Mesendoderm (in vitro differentiated cells): Measurements from ENCODE around the gene SVOP.
"Not testable (repeated sequence)": the region's sequence is repeated elsewhere in the genome, so short reads cannot be mapped to it uniquely, and the experiment has no call there.

ENCODE experiments used
- DNase-seq: peaks from one replicate; pipeline ENCODE4 v3.0.0; 2013
- H2AK5ac ChIP-seq: 2 replicates; pipeline ENCODE4 v1.6.1; 2013; ENCODE audit warnings: low read length, inconsistent platforms
- H2BK120ac ChIP-seq: 2 replicates; pipeline ENCODE4 v1.6.1; 2013; ENCODE audit warnings: low read depth, mild to moderate bottlenecking, low read length, moderate library complexity, mixed read lengths
- H2BK15ac ChIP-seq: replicated peaks from 2 replicates; pipeline ENCODE4 v1.6.1; 2013; ENCODE audit warnings: low read depth, mild to moderate bottlenecking, moderate library complexity
- H2BK5ac ChIP-seq: 2 replicates; pipeline ENCODE4 v1.6.1; 2013; ENCODE audit warnings: low read length, inconsistent platforms
- H3K18ac ChIP-seq: 2 replicates; pipeline ENCODE4 v1.6.1; 2013; ENCODE audit warnings: mild to moderate bottlenecking, low read length, mixed read lengths
- H3K23ac ChIP-seq: one replicate; pipeline ENCODE4 v1.6.1; 2013; ENCODE audit warnings: low read length
- H3K27ac ChIP-seq: 2 replicates; pipeline ENCODE4 v1.5.1; 2013; ENCODE audit warnings: low read depth, mild to moderate bottlenecking, inconsistent platforms, low read length, moderate library complexity
- H3K27me3 ChIP-seq: 2 replicates; pipeline ENCODE4 v1.6.1; 2013; ENCODE audit warnings: low read length, control low read depth, mild to moderate bottlenecking, inconsistent platforms; ENCODE audit not compliant: insufficient read depth, poor library complexity
- H3K36me3 ChIP-seq: 2 replicates; pipeline ENCODE4 v1.6.1; 2013; ENCODE audit warnings: low read length, inconsistent platforms; ENCODE audit not compliant: control insufficient read depth, insufficient read depth
- H3K4ac ChIP-seq: one replicate; pipeline ENCODE4 v1.6.1; 2013; ENCODE audit warnings: low read depth, mild to moderate bottlenecking, low read length, moderate library complexity
- H3K4me1 ChIP-seq: 2 replicates; pipeline ENCODE4 v1.6.1; 2013; ENCODE audit warnings: low read depth, low read length, inconsistent platforms; ENCODE audit not compliant: control insufficient read depth
- H3K4me2 ChIP-seq: 2 replicates; pipeline ENCODE4 v1.6.1; 2013; ENCODE audit warnings: low read length
- H3K4me3 ChIP-seq: 2 replicates; pipeline ENCODE4 v1.5.1; 2013; ENCODE audit warnings: mild to moderate bottlenecking, low read length
- H3K56ac ChIP-seq: one replicate; pipeline ENCODE4 v1.6.1; 2013; ENCODE audit warnings: low read length
- H3K79me1 ChIP-seq: 2 replicates; pipeline ENCODE4 v1.6.1; 2013; ENCODE audit warnings: low read length, inconsistent platforms
- H3K79me2 ChIP-seq: 2 replicates; pipeline ENCODE4 v1.6.1; 2013; ENCODE audit warnings: mild to moderate bottlenecking, low read length; ENCODE audit not compliant: control insufficient read depth, insufficient read depth
- H3K9ac ChIP-seq: 2 replicates; pipeline ENCODE4 v1.6.1; 2013; ENCODE audit warnings: low read length, inconsistent platforms
- H4K5ac ChIP-seq: one replicate; pipeline ENCODE4 v1.6.1; 2013; ENCODE audit warnings: low read length
- H4K8ac ChIP-seq: one replicate; pipeline ENCODE4 v1.6.1; 2013; ENCODE audit warnings: low read depth, mild to moderate bottlenecking, control low read depth, low read length, moderate library complexity
- WGBS: extraction: QIAGEN DNeasy Blood & Tissue Kit; methylation state at CpG from one replicate; pipeline ENCODE4 v1.1.7; 2013; ENCODE audit warnings: low lambda C conversion rate, missing lambda C conversion rate; ENCODE audit not compliant: insufficient coverage; ENCODE audit errors: extremely low coverage; 5-methylcytosine and 5-hydroxymethylcytosine counted together

SVOP gene

GRCh38 chr12:108875280-108875679 lies 145.6 kb downstream of the SVOP start:
- Histone ChIP-seq H3K36me3 (no peaks in the 10 kb centered on the region), H2BK120ac (no peak overlapping the region), H3K79me1 (no peaks in the 10 kb centered on the region), H3K27ac (no peak overlapping the region), H2AK5ac (no peak overlapping the region), H4K8ac (no peak overlapping the region), H3K79me2 (no peaks in the 10 kb centered on the region), H2BK15ac (no peak overlapping the region), H4K5ac (no peak overlapping the region), H3K4me2 (no peak overlapping the region), H3K27me3 (no peaks in the 10 kb centered on the region), H3K18ac (no peak overlapping the region), H3K23ac (no peak overlapping the region), H3K4me3 (no peak overlapping the region), H3K4me1 (no peaks in the 10 kb centered on the region), H3K56ac (no peak overlapping the region), H3K9ac (no peak overlapping the region), H2BK5ac (no peak overlapping the region), H3K4ac (no peak overlapping the region)
- WGBS = no CpG with 5 or more reads among the region's 1 CpG
- no peak for DNase-seq

GRCh38 chr12:108868781-108869180 lies 152.1 kb downstream of the SVOP start:
- no peak overlapping the region for H3K23ac ChIP-seq
- H4K8ac ChIP-seq = no peak overlapping the region
- H3K36me3 ChIP-seq = no peaks in the 10 kb centered on the region
- H2AK5ac ChIP-seq = no peak overlapping the region
- H3K27ac ChIP-seq = no peak overlapping the region
- H3K4me1 ChIP-seq = no peaks in the 10 kb centered on the region
- no peak overlapping the region for H2BK120ac ChIP-seq
- H3K27me3 ChIP-seq = no peaks in the 10 kb centered on the region
- no peaks in the 10 kb centered on the region for H3K79me2 ChIP-seq
- H3K4ac ChIP-seq = no peak overlapping the region
- no peak overlapping the region for H3K4me3 ChIP-seq
- H2BK5ac ChIP-seq = no peak overlapping the region
- no peak overlapping the region for H2BK15ac ChIP-seq
- H3K4me2 ChIP-seq = no peak overlapping the region
- no peak overlapping the region for H3K9ac ChIP-seq
- WGBS = no CpG with 5 or more reads among the region's 4 CpGs
- H4K5ac ChIP-seq = no peak overlapping the region
- no peaks in the 10 kb centered on the region for H3K79me1 ChIP-seq
- DNase-seq = no peak
- H3K18ac ChIP-seq = no peak overlapping the region
- H3K56ac ChIP-seq = no peak overlapping the region

GRCh38 chr12:108866083-108866482 lies 154.8 kb downstream of the SVOP start:
- not testable (repeated sequence) for H4K8ac ChIP-seq, H3K27me3 ChIP-seq, H3K4me1 ChIP-seq, H3K27ac ChIP-seq, H3K4ac ChIP-seq, H3K4me3 ChIP-seq, H3K56ac ChIP-seq, H3K79me2 ChIP-seq, H3K79me1 ChIP-seq, H2AK5ac ChIP-seq, H2BK5ac ChIP-seq, H3K23ac ChIP-seq, H3K9ac ChIP-seq, H3K36me3 ChIP-seq, H2BK15ac ChIP-seq, H3K4me2 ChIP-seq, H2BK120ac ChIP-seq, H4K5ac ChIP-seq, H3K18ac ChIP-seq, DNase-seq
- no CpG with 5 or more reads among the region's 10 CpGs for WGBS

GRCh38 chr12:108865169-108865568 lies 155.7 kb downstream of the SVOP start:
- no peak overlapping the region for H3K23ac ChIP-seq
- WGBS = no CpG with 5 or more reads among the region's 4 CpGs
- no peak overlapping the region for H3K56ac ChIP-seq
- H3K36me3 ChIP-seq = no peaks in the 10 kb centered on the region
- H3K9ac ChIP-seq = no peak overlapping the region
- no peak overlapping the region for H3K4me2 ChIP-seq
- H4K5ac ChIP-seq = no peak overlapping the region
- DNase-seq = no peak
- H3K27me3 ChIP-seq = no peaks in the 10 kb centered on the region
- no peak overlapping the region for H2AK5ac ChIP-seq
- no peak overlapping the region for H2BK5ac ChIP-seq
- H3K18ac ChIP-seq = no peak overlapping the region
- H4K8ac ChIP-seq = no peak overlapping the region
- H3K79me2 ChIP-seq = no peaks in the 10 kb centered on the region
- H2BK120ac ChIP-seq = no peak overlapping the region
- no peaks in the 10 kb centered on the region for H3K4me1 ChIP-seq
- no peak overlapping the region for H3K4me3 ChIP-seq
- no peak overlapping the region for H2BK15ac ChIP-seq
- H3K4ac ChIP-seq = no peak overlapping the region
- H3K27ac ChIP-seq = no peak overlapping the region
- no peaks in the 10 kb centered on the region for H3K79me1 ChIP-seq

GRCh38 chr12:108862588-108862959 lies 158.3 kb downstream of the SVOP start:
- Histone ChIP-seq H3K4me2 (no peak overlapping the region), H3K79me1 (no peaks in the 10 kb centered on the region), H3K18ac (no peak overlapping the region), H3K27me3 (no peaks in the 10 kb centered on the region), H3K56ac (no peak overlapping the region), H2AK5ac (no peak overlapping the region), H3K9ac (no peak overlapping the region), H3K4ac (no peak overlapping the region), H3K23ac (no peak overlapping the region), H2BK15ac (no peak overlapping the region), H3K4me3 (no peak overlapping the region), H4K5ac (no peak overlapping the region), H3K36me3 (no peaks in the 10 kb centered on the region), H3K27ac (no peak overlapping the region), H3K79me2 (no peaks in the 10 kb centered on the region), H4K8ac (no peak overlapping the region), H2BK120ac (no peak overlapping the region), H3K4me1 (peaks cover 2% of the 10 kb centered on the region), H2BK5ac (no peak overlapping the region)
- DNase-seq = no peak
- no CpG with 5 or more reads among the region's 3 CpGs for WGBS

GRCh38 chr12:108861878-108862587 lies 158.8 kb downstream of the SVOP start:
- Histone ChIP-seq H3K4me3 (no peak overlapping the region), H3K36me3 (no peaks in the 10 kb centered on the region), H4K8ac (no peak overlapping the region), H3K23ac (no peak overlapping the region), H3K27ac (no peak overlapping the region), H4K5ac (no peak overlapping the region), H3K4me1 (peaks cover 2% of the 10 kb centered on the region), H2BK5ac (no peak overlapping the region), H2BK15ac (no peak overlapping the region), H3K4me2 (no peak overlapping the region), H3K27me3 (no peaks in the 10 kb centered on the region), H3K79me1 (no peaks in the 10 kb centered on the region), H3K18ac (no peak overlapping the region), H2AK5ac (no peak overlapping the region), H3K4ac (no peak overlapping the region), H2BK120ac (no peak overlapping the region), H3K56ac (no peak overlapping the region), H3K79me2 (peaks cover under 1% of the 10 kb centered on the region), H3K9ac (no peak overlapping the region)
- no CpG with 5 or more reads among the region's 6 CpGs for WGBS
- no peak for DNase-seq
